Erythroblast (primary cell): ENCODE measurements around the gene JAKMIP3.
"Not testable (repeated sequence)": the region's sequence is repeated elsewhere in the genome, so short reads cannot be mapped to it uniquely, and the experiment has no call there.

Source experiments
- DNase-seq, 2 experiments: peaks; one replicate each; lab custom pipeline; 2025; lab: John Stamatoyannopoulos, UW
- GATA1 ChIP-seq: IDR thresholded peaks from 2 replicates; pipeline ENCODE4 v1.6.1; 2011; ENCODE audit warnings: low read depth, mild to moderate bottlenecking, control low read depth, low read length, moderate library complexity
- POLR2A ChIP-seq: IDR thresholded peaks from 2 replicates; pipeline ENCODE4 v1.6.1; 2011; ENCODE audit warnings: mild to moderate bottlenecking, low read length

The JAKMIP3 gene

GRCh38 chr10:132064082-132064755 lies 1.5 kb upstream of the JAKMIP3 start:
- DNase-seq = no peak
- TF ChIP-seq GATA1 = no peak
- TF ChIP-seq POLR2A = no peak

DNA sequence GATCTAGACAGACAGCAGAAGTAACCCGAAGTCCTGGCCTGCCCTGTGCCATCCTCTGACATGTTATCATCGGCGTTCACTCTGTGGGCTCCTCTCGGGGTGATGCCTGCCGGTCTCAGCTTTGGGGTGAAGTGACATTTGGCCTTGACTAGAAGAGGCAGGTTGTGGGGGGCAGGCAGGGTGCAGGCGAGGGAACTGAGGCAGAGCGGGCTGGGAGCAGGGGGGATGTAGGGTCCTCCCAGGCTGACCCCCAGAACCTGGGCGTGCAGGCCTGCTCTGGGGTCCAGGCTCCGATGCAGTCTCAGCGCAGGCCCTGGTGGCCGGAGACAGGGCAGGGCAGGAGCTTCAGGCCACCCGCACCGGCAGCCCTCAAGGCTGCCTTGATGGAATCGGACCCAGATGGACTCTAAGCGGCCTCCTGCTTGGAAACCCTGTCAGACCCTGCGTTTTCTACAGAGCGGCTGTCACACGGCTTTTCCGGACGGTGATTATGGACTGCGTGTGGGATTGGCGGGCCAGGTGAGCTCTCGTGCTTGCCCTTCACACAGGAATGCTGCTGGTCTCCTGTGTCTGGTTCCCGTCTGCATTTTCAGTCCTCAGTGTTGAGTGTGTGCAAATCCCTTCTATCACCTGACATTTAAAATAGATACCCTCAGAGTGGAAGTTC lies 842 bp upstream of the JAKMIP3 start:
- no peak for DNase-seq
- TF ChIP-seq POLR2A (no peak), GATA1 (no peak)

- no peak for DNase-seq
- TF ChIP-seq GATA1 = no peak
- TF ChIP-seq POLR2A = no peak
These were observed 440 bp downstream of the JAKMIP3 start for GRCh38 chr10:132066186-132066585.

- DNase-seq = no peak
- TF ChIP-seq GATA1 = no peak
- no peak for TF ChIP-seq POLR2A
These were observed 1.1 kb downstream of the JAKMIP3 start for GRCh38 chr10:132066812-132067211.

- no peak for DNase-seq
- TF ChIP-seq GATA1 (no peak), POLR2A (no peak)
These were observed 2.8 kb downstream of the JAKMIP3 start for GRCh38 chr10:132068431-132069121.

DNA sequence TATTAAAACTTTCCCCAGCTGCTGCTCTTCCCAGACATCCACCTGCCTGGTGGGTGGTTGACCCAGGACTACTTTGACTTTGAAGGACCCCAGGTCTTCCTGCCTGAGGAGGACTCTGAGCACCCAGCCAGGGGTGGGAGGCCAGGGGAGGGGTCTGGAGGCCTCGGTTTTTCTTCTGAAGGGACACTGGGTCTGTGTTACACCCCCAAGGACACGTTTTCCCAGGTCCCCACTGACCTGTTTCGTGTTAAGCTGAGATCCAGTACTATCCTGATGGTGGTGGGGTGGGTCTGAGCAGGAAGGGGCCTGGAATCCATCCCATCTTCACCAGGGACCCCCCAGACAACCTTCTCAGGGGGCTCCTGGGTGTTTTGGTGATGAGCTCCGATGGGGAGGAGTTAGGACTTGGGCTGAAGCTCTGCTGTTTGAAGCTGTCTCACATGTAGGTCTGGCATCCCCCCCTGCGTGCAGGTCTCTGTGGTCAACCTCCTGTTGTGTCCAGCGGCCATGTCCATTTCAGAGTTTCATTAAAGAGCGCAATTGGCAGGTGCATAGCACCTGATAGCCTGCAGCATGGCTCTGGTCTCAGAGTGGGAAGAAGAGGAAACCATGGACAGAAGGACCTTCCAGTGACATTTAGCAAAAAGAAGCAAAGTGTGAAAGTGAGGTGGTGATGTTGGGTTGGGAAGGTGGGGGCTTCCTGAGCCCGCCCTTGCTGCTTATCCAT lies 3.5 kb downstream of the JAKMIP3 start:
- TF ChIP-seq GATA1 (no peak), POLR2A (no peak)
- DNase-seq = no peak

- TF ChIP-seq GATA1 (no peak), POLR2A (no peak)
- no peak for DNase-seq
These were observed 4.1 kb downstream of the JAKMIP3 start for GRCh38 chr10:132069849-132070182.

GRCh38 chr10:132070724-132071123 lies 5.0 kb downstream of the JAKMIP3 start:
- no peak for DNase-seq
- TF ChIP-seq POLR2A (no peak), GATA1 (no peak)

GRCh38 chr10:132071667-132072066 lies 5.9 kb downstream of the JAKMIP3 start:
- no peak for DNase-seq
- no peak for TF ChIP-seq GATA1
- TF ChIP-seq POLR2A = no peak

DNA sequence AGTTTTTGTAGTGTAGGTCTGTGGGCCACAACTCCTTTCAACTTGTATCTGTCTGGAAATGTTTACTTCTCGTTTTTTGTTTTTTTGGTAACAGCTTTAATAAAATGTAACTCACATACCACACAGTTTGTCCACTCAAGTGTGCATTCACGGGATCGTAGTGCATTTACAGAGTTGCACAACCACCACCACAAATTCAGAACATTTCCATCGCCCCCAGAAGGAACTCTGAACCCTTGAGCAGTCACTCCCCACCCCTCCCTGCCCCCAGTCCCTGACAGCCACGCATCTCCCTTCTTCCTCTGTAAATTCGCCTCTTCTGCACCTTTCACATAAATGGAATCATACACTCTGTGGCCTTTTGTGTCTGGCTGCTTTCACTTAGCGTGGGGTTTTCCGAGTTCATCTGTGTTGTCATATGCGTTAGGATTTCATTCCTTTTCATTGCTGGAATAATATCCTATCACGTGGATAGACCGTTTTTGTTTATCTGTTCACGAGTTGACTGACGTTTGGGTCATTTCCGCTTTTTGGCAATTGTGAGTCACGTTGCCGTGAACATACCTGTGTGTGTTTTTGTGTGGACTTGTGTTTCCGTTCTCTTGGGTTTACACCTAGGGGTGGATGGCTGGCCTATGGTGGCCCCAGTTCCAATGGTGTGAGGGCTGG lies 10.3 kb downstream of the JAKMIP3 start:
- DNase-seq = no peak
- TF ChIP-seq POLR2A = no peak
- no peak for TF ChIP-seq GATA1

DNA sequence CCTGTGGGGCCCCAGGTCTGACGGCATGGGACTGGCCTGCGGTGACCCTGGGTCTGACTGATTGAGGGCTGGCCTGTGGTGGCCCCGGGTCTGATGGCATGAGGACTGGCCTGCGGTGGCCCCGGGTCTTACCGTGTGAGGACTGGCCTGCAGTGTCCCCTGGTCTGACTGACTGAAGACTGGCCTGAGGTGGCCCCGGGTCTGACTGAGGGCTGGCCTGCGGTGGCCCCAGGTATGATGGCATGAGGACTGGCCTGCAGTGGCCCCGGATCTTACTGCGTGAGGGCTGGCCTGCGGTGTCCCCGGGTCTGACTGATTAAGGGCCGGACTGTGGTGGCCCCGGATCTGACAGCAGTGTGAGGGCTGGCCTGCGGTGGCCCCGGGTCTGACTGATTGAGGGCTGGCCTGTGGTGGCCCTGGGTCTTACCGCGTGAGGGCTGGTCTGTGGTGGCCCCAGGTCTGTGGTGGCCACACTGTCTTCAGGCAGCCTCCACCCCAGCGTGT lies 10.9 kb downstream of the JAKMIP3 start:
- TF ChIP-seq POLR2A (no peak), GATA1 (no peak)
- no peak for DNase-seq

DNA sequence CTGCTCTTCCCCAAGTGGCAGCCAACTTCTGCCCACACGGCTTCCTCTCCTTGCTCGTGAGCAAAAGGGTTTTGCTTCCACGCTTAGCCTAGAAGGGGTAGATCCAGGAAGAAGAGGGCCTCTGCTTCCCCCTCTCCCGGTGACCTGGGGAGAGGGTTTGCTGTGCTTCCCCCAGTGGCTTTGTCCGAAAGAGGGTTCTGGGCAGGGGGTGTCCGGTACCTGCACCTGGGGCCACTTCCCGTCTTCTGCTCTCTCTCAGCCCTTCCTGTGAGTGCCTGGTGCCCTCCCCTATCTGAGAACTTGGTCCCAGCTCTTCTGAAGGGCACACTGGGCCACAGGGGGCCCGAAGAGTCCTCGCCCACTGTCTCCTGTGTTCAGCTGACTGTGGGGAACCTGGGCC lies 11.3 kb downstream of the JAKMIP3 start:
- TF ChIP-seq GATA1 (no peak), POLR2A (no peak)

DNA sequence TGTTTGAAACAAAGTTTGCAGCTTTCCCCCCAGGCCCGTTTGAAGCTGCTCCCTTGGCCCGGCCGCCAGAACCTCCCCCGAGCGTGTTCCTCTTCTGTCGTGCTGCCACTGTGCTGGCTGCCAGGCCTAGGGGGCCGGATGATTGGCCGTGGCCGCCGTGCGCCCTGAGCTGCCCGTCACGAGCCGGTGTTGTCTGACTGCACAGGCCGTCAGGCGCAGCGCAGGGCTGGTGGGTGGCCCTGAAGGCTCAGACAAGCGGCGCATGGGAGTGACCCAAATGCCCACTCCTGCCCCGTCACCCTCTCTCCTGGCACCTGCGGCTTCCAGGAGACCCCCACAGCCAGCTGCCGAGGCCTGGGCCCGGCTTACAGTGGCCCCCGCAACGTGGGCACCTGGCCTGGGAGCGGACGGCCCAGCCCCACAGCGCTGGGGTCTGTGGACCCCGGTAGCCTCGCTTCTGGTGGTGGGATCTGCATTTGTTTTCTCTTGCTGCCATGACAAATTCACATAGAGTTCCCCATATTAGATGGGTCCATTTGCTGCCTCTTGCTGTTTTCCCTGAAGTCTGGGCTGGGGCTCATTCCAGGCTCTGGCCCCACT lies 13.1 kb downstream of the JAKMIP3 start:
- TF ChIP-seq GATA1 (no peak), POLR2A (no peak)
- no peak for DNase-seq

More for the DNA sequence above, 11.3 kb downstream of the JAKMIP3 start:
- DNase-seq = no peak

GRCh38 chr10:132084384-132084783 lies 18.6 kb downstream of the JAKMIP3 start:
- DNase-seq = not testable (repeated sequence)

DNA sequence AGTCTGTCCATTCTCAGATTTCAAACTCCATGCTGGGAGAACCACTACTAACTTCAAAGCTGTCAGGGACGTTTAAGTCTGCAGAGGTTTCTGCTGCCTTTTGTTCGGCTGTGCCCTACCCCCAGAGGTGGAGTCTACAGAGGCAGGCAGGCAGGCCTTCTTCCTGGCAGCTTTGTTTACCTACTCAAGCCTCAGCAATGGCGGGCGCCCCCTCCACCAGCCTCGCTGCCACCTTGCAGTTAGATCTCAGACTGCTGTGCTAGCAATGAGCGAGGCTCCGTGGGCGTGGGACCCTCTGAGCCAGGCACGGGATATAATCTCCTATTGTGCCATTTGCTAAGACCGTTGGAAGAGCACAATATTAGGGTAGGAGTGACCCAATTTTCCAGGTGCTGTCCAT lies 27.5 kb downstream of the JAKMIP3 start:
- not testable (repeated sequence) for DNase-seq
